Cerebellar nuclear complex (tissue), 1 donor: ENCODE results near the gene PLCL1.

Experiments
- DNase-seq, 2 experiments: peaks; one replicate each; lab custom pipeline; 2025; lab: John Stamatoyannopoulos, UW

PLCL1 gene

GRCh38 chr2:197927994-197928393 lies 123.6 kb downstream of the PLCL1 start:
- no peak for DNase-seq

GRCh38 chr2:197929008-197929885 lies 124.9 kb downstream of the PLCL1 start:
- DNase-seq = no peak

GRCh38 chr2:197929886-197930227 lies 125.5 kb downstream of the PLCL1 start:
- no peak for DNase-seq

GRCh38 chr2:197930570-197931278 lies 126.3 kb downstream of the PLCL1 start:
- DNase-seq = no peak

DNA sequence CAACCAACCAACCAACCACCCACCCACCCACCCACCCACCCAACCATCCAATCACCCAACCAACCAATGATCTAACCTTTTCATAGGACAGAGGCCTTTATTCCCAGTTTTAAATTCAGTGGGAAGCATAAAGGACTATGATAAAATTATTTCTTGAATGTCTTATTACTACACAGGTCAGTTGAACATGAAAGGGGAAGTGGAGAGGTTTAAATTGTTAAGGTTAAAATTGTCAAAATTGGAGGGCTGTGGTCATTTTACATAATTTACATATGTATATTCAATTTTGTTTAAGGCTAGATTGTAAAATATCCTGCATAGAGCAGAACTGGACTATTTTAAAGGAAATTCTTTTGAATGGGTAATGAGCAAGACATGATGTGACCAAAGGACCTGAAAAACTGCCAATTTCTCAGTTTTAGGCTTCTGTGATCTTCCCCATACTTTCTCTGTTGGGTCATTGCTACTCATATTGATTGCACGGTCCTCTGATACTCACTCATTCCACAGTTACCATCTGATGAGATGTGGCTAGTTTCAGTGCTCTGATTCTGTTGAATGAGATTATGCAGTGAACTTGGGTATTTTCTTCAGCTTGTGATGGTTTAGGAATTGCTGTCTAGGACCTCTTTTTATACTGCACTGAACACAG lies 127.4 kb downstream of the PLCL1 start:
- no peak for DNase-seq

GRCh38 chr2:197932374-197932773 lies 128.0 kb downstream of the PLCL1 start:
- DNase-seq = no peak

GRCh38 chr2:197934261-197934933 lies 130.0 kb downstream of the PLCL1 start:
- DNase-seq = no peak

DNA sequence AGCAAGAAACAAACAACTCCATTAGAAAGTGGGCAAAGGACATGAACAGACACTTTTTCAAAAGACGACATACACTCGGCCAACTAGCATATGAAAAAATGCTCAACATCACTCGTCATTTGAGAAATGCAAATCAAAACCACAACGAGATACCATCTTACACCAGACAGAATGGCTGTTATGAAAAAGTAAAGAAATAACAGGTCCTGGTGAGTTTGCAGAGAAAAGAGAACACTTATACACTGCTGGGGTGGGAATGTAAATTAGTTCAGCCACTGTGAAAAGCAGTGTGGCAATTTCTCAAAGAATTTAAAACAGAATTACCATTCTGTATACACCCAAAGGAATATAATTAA lies 130.5 kb downstream of the PLCL1 start:
- DNase-seq = no peak

DNA sequence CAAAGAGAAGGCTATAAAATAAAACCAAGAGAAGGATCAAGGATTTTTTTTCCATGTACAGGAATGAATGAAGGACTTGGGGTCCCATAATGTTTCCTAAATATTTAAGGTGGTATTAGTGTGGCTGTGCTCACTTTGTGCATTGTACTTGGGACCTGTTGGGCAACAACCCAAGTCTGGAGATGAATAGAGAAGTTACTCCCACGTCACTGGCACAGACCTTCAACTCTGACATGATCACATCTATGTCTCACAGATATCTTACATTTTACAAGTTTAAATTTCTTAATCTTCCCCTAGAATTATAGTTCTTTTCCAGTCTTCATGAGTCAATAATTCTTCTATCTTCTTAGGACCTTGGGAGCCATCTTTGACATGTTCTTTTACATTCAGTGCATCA lies 133.4 kb downstream of the PLCL1 start:
- no peak for DNase-seq

GRCh38 chr2:197938555-197938954 lies 134.2 kb downstream of the PLCL1 start:
- no peak for DNase-seq

DNA sequence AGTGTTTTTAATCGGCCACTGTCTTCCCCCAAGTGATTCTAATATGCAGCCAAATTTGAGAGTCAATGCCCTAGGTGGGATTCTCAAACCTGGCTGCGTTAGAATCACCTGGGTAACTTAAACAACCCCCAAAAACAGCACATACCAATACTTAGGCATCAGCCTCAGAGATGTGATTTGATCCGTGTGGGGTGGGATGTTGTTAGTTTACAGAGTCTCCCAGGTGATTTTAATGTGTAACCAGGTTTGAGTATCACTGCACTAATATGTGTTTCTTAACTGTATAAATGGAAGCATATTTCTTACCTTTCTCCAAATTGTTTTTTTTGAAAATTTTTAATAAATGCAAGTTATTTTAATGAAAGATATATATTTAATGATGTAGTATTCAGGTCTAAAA lies 135.4 kb downstream of the PLCL1 start:
- no peak for DNase-seq

DNA sequence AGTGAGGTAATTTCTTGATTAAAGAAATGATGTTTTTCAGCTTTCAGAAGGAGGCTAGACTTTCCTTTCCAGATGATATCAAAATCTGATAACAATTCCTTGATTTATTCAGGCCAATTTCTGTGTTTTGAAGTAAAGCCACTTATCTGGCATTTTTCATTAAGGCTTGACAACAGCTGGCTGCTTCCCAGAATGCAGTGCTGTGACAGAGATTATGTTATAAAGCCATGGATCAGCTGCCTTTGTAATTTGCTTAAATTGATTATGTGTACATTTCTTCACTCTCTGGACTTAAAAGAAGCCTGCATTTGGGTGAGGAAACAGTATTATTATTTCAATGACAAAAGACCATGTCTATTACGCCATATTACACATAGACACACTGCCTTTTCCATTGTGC lies 136.0 kb downstream of the PLCL1 start:
- DNase-seq = no peak

DNA sequence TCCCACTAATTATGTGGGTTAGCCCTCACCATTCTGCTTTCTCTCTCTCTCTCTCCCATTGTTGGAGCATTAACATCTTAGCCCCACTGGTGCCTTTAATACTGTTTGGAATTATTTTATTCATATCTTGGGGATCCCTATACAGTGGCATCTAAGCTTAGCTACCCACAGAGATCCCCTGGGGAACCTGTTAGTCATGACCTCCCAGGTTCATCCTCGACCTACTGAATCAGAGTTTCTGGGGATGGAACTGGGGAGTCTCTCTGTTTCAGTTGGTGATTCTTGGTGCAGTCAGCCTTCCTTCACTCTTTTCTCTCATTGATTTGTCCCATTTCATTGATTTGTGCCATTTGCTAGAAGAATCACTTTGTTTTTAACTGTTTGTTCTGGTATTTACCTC lies 137.3 kb downstream of the PLCL1 start:
- no peak for DNase-seq

DNA sequence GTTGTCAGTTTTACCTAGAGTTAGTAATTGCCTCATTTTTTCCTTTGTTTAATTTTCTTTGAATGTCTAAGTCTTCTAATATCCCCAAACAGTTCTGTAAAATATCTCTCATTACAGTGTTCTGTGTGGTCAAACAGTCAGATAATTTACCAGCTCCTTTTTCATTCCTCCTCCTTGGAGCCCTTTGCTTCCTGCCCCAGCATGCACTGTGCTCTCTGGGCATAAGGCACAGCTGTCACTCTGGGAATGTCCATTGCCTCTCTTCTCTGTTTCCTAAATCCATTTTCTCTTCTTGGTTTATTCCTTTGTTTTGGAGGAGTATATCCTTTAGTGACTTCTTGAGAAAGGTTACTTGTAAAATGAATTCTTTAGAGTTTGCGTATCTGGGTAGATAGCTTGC lies 139.3 kb downstream of the PLCL1 start:
- DNase-seq = no peak

GRCh38 chr2:197944416-197945096 lies 140.2 kb downstream of the PLCL1 start:
- DNase-seq = no peak

GRCh38 chr2:197946562-197946961 lies 142.2 kb downstream of the PLCL1 start:
- DNase-seq = no peak

GRCh38 chr2:197947219-197947757 lies 142.9 kb downstream of the PLCL1 start:
- no peak for DNase-seq

GRCh38 chr2:197949224-197949623 lies 144.8 kb downstream of the PLCL1 start:
- DNase-seq = no peak

GRCh38 chr2:197950006-197950405 lies 145.6 kb downstream of the PLCL1 start:
- no peak for DNase-seq

GRCh38 chr2:197950724-197951123 lies 146.3 kb downstream of the PLCL1 start:
- no peak for DNase-seq

DNA sequence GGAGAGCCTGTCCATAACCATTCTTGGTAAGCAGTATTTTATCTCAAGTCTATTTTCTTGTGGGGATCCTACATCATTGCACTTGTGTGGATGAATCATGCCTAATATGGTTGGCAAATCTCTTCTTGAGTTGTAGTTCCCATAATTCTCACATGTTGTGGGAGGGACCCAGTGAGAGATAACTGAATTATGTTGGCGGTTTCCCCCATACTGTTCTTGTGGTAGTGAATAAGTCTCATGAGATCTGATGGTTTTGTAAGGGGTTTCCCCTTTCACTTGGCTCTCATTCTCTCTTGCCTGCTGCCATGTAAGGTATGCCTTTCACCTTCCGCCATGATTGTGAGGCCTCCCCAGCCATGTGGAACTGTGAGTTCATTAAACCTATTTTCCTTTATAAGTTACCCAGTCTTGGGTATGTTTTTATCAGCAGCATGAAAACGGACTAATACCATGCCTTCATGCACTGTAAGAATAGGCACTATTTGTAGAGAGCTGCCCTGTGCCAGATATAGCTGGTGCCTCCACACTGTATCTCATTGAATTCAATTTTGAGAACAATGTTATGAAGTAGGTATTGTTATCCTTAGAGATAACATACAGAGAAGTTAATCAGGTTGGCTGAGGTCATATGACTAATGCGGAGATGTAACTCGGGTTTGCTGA lies 148.3 kb downstream of the PLCL1 start:
- DNase-seq = no peak
